Left ventricle myocardium inferior (tissue), 1 donor: Measurements from ENCODE around the gene TMPRSS15. TPM values are rescaled to one million over a fixed set of nuclear protein-coding genes. Genes with fewer than 3 reads are reported as not detected.

ENCODE experiments used
- DNase-seq: peaks from one replicate; pipeline ENCODE4 v3.0.0-alpha.2; 2020
- H3K27ac ChIP-seq: fragments of 200-600 bp; replicated peaks from 2 replicates; pipeline ENCODE4 v1.8.0; 2021
- H3K27me3 ChIP-seq: fragments of 200-600 bp; 2 replicates; pipeline ENCODE4 v1.8.0; 2021; ENCODE audit warnings: low read depth
- H3K36me3 ChIP-seq: fragments of 200-600 bp; 2 replicates; pipeline ENCODE4 v1.8.0; 2021
- H3K4me1 ChIP-seq: fragments of 200-600 bp; 2 replicates; pipeline ENCODE4 v1.8.0; 2021
- H3K4me3 ChIP-seq: fragments of 200-600 bp; 2 replicates; pipeline ENCODE4 v1.8.0; 2021; ENCODE audit warnings: mild to moderate bottlenecking, moderate library complexity
- H3K9me3 ChIP-seq: fragments of 200-600 bp; replicated peaks from 2 replicates; pipeline ENCODE4 v1.8.0; 2021
- intact Hi-C: fragments of 100-400 bp; cut with micrococcal nuclease; formaldehyde crosslinking; loops from one replicate; pipeline ENCODE4 v1.11.0; 2022
- long read RNA-seq: library from polyadenylated mRNA; unstranded; transcript quantifications from one replicate; pipeline ENCODE4 v2.0.0, GENCODE V29; 2021
- total RNA-seq: library from RNA; stranded (reverse); fragmentation: NEBNext Ultra II Directional; extraction: Animal tissue kit (Norgen Biotek cat#: 25700); gene quantifications from one replicate; pipeline ENCODE4 v1.2.1, GENCODE V29; 2021
- TF ChIP-seq, protein P1 (sequence below): fragments of 200-600 bp; IDR thresholded peaks from 2 replicates; pipeline ENCODE4 v1.8.0; 2021; ENCODE audit warnings: antibody characterized with exemption, mild to moderate bottlenecking, borderline replicate concordance
- donor health status: DM: no; HTN: yes; CAD: no; lungs with severe emphysema.

TMPRSS15 gene
- total RNA-seq = not detected
- long read RNA-seq = 0 reads

- no peaks in the 10 kb centered on the region for H3K4me1 ChIP-seq
- no peaks in the 10 kb centered on the region for H3K27me3 ChIP-seq
- no peak within 1 kb of the TSS for H3K27ac ChIP-seq
- H3K36me3 ChIP-seq = no peaks in the 10 kb centered on the region
- H3K4me3 ChIP-seq = no peak within 1 kb of the TSS
- DNase-seq = no peak
- H3K9me3 ChIP-seq = peaks cover 17% of the 10 kb centered on the region
- intact Hi-C loops = no loop called here
- TF ChIP-seq, protein P1, sequence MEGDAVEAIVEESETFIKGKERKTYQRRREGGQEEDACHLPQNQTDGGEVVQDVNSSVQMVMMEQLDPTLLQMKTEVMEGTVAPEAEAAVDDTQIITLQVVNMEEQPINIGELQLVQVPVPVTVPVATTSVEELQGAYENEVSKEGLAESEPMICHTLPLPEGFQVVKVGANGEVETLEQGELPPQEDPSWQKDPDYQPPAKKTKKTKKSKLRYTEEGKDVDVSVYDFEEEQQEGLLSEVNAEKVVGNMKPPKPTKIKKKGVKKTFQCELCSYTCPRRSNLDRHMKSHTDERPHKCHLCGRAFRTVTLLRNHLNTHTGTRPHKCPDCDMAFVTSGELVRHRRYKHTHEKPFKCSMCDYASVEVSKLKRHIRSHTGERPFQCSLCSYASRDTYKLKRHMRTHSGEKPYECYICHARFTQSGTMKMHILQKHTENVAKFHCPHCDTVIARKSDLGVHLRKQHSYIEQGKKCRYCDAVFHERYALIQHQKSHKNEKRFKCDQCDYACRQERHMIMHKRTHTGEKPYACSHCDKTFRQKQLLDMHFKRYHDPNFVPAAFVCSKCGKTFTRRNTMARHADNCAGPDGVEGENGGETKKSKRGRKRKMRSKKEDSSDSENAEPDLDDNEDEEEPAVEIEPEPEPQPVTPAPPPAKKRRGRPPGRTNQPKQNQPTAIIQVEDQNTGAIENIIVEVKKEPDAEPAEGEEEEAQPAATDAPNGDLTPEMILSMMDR = no peak
Measured at GRCh38 chr21:18403735-18404450, at the start of gene TMPRSS15. Gene TMPRSS15, minus strand, starts transcription at chr21:18403785. Its CDS starts 163 bp downstream, at chr21:18403622.

GRCh38 chr21:18451670-18452069, 48.1 kb upstream of the TMPRSS15 start:
- no peaks in the 10 kb centered on the region for H3K27me3 ChIP-seq
- no peaks in the 10 kb centered on the region for H3K36me3 ChIP-seq
- intact Hi-C loops = no loop called here
- DNase-seq = no peak
- no peak overlapping the region for H3K4me3 ChIP-seq
- H3K27ac ChIP-seq = no peak overlapping the region
- H3K9me3 ChIP-seq = peaks cover 5% of the 10 kb centered on the region
- no peaks in the 10 kb centered on the region for H3K4me1 ChIP-seq
- TF ChIP-seq, protein P1 = no peak

DNA sequence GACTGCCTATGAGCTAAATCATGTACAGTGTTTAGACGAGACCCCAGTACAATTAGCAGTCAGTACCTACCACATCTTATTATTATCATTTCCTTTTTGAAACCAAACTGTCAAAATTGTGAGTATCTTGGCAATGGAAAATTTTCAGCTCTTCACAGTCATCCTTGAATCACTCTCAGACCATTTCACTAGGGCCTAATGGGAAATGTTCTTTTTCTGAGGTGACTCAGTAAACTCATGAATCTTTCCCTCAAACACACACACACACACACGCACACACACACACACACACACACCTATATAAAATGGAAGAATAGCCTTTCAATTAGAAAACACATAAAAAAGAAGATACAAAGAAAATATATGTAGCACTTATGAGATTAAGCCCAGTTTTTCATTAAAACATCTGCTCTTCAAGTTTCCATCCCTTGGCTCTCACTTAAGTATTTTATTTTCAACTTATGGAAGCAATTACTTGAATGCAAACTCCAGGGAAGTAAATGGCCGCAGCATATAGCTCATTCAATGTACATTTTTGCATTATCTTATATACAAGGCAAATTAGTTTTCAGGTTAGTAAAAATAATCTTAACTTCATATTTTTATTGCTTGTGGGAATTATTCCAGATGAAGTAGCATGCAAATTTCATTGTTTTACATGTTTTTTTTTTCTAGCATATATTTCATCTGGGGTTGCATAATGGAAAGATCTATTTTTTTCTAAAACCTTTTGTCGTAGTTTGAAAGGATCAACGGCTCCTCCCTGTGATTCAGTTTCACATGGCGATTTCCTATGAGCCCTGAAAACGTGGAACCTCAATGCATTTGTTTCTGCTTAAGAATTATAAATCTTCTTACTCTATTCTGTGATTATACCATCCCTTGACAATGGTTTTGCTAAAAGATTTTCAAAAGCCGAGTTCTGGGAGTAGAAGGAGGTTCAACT, 46.3 kb upstream of the TMPRSS15 start:
- H3K27me3 ChIP-seq = no peaks in the 10 kb centered on the region
- TF ChIP-seq, protein P1 = no peak
- peaks cover 20% of the 10 kb centered on the region for H3K9me3 ChIP-seq
- H3K36me3 ChIP-seq = no peaks in the 10 kb centered on the region
- H3K4me1 ChIP-seq = no peaks in the 10 kb centered on the region
- intact Hi-C loops = no loop called here
- no peak for DNase-seq
- no peak overlapping the region for H3K27ac ChIP-seq
- H3K4me3 ChIP-seq = no peak overlapping the region

- Histone ChIP-seq H3K4me1 (no peaks in the 10 kb centered on the region), H3K4me3 (no peak overlapping the region), H3K36me3 (no peaks in the 10 kb centered on the region), H3K27ac (no peak overlapping the region), H3K9me3 (peaks cover 25% of the 10 kb centered on the region), H3K27me3 (no peaks in the 10 kb centered on the region)
- no peak for DNase-seq
- TF ChIP-seq, protein P1 = no peak
- intact Hi-C loops = no loop called here
Measured at GRCh38 chr21:18443701-18444100, 40.1 kb upstream of the TMPRSS15 start.

GRCh38 chr21:18443085-18443484, 39.5 kb upstream of the TMPRSS15 start:
- peaks cover 25% of the 10 kb centered on the region for H3K9me3 ChIP-seq
- intact Hi-C loops = no loop called here
- no peaks in the 10 kb centered on the region for H3K36me3 ChIP-seq
- no peak for DNase-seq
- H3K27ac ChIP-seq = no peak overlapping the region
- H3K4me1 ChIP-seq = no peaks in the 10 kb centered on the region
- no peaks in the 10 kb centered on the region for H3K27me3 ChIP-seq
- no peak overlapping the region for H3K4me3 ChIP-seq
- TF ChIP-seq, protein P1 = no peak
